ENCODE results near the gene KDSR. TPM values are rescaled to one million over a fixed set of nuclear protein-coding genes. Genes with fewer than 3 reads are reported as not detected.

The KDSR gene, protein sequence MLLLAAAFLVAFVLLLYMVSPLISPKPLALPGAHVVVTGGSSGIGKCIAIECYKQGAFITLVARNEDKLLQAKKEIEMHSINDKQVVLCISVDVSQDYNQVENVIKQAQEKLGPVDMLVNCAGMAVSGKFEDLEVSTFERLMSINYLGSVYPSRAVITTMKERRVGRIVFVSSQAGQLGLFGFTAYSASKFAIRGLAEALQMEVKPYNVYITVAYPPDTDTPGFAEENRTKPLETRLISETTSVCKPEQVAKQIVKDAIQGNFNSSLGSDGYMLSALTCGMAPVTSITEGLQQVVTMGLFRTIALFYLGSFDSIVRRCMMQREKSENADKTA
- total RNA-seq = 46.3 and 53.0 TPM in 2 replicates

DNA sequence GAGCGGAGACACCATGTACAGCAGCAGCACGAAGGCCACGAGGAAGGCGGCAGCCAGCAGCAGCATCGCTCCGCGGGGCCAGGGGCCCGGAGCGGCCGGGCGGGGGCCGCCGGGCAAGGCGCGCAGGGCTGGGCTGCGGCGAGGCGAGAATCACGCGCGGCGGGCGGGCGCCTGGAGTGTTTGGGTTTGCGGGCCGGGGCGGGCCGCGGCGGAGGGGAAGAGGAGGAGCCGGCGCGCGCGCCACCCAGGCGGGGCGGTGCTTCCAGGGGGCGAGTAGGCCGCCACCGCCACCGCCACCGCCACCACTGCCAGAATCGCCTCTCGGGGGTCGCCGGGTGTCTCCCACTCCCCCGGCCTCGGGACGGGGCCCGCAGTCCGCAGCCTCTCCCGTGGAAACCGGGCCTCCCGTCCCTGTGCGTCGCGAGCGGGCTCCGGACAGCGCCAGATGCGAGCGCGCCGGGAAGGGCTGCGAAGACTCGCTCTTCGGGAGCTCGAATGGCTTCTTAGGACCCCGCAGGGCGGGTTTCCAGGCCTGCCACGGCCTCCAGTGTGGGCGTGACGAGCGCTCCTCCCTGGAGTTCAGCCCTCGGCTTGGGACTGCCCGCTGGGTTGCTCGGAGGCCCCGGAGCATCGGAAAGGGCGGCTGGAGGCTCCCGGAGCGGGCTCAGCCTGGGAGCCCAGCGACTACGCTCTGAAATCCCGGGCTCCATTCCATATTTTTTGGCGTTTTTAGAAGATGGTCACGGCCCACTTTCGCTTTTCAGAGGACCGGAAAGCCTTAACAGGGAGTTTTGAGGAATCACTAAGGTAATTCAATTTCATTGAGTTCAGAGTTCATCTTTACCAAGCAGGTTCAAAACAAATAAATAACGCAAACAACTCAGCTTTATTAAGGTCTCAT is at the start of gene KDSR:
KDSR (minus strand) TSS at position 154 of the 901 bp plus-strand sequence; CDS start at position 66, 88 bp downstream.
- TF ChIP-seq, protein P1, sequence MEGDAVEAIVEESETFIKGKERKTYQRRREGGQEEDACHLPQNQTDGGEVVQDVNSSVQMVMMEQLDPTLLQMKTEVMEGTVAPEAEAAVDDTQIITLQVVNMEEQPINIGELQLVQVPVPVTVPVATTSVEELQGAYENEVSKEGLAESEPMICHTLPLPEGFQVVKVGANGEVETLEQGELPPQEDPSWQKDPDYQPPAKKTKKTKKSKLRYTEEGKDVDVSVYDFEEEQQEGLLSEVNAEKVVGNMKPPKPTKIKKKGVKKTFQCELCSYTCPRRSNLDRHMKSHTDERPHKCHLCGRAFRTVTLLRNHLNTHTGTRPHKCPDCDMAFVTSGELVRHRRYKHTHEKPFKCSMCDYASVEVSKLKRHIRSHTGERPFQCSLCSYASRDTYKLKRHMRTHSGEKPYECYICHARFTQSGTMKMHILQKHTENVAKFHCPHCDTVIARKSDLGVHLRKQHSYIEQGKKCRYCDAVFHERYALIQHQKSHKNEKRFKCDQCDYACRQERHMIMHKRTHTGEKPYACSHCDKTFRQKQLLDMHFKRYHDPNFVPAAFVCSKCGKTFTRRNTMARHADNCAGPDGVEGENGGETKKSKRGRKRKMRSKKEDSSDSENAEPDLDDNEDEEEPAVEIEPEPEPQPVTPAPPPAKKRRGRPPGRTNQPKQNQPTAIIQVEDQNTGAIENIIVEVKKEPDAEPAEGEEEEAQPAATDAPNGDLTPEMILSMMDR (IDR thresholded peaks at IDR 0.05; ENCODE audit: extremely low read depth, low read depth, low read length) = no peak

DNA sequence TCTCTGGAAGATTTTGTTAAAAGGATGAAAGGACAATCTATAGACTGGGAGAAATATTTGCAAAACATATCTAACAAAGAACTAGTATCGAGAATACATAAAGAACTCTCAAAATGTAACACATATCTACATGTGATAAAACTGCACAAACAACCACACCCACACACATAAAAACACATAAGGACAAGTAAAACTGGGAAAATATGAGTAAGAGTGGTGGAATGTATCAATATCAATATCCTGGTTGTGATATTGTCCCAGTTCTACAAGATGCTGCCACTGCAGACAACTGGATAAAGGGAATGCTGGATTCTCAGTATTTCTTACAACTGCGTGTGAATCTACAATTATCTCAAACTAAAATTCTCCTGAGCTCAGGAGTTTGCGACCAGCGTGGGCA is 45.9 kb upstream of the KDSR start:
- Histone ChIP-seq H3K4me2 (ENCODE audit: insufficient read depth, low read length) (no peak overlapping the region), H3K9me3 (ENCODE audit: low read depth, low read length) (no peaks in the 10 kb centered on the region), H2AFZ (ENCODE audit: low read length) (no peak overlapping the region), H3K27me3 (ENCODE audit: insufficient read depth, low read length) (no peaks in the 10 kb centered on the region), H4K20me1 (ENCODE audit: insufficient read depth, low read length) (peaks cover 33% of the 10 kb centered on the region), H3K79me2 (ENCODE audit: insufficient read depth, low read length) (peaks cover 81% of the 10 kb centered on the region), H3K4me1 (ENCODE audit: insufficient read depth, low read length) (peaks cover 8% of the 10 kb centered on the region), H3K27ac (ENCODE audit: low read depth, low read length) (no peak overlapping the region), H3K36me3 (ENCODE audit: insufficient read depth, low read length) (peaks cover 47% of the 10 kb centered on the region), H3K4me3 (ENCODE audit: insufficient read depth, low read length) (no peak overlapping the region)
- DNase-seq (ENCODE audit: insufficient read length, low spot score, missing footprints) = no peak
- TF ChIP-seq, protein P1 (IDR thresholded peaks at IDR 0.05; ENCODE audit: extremely low read depth, low read depth, low read length) = no peak

More for the DNA sequence above, at the start of gene KDSR:
- H2AFZ ChIP-seq (ENCODE audit: low read length) = peak within 1 kb of the TSS; percentile 99
- H3K27ac ChIP-seq (ENCODE audit: low read depth, low read length) = peak within 1 kb of the TSS; percentile 87
- peaks cover 43% of the 10 kb centered on the region for H3K79me2 ChIP-seq (ENCODE audit: insufficient read depth, low read length)
- H3K9me3 ChIP-seq (ENCODE audit: low read depth, low read length) = no peaks in the 10 kb centered on the region
- H3K4me1 ChIP-seq (ENCODE audit: insufficient read depth, low read length) = peaks cover 21% of the 10 kb centered on the region
- H3K27me3 ChIP-seq (ENCODE audit: insufficient read depth, low read length) = no peaks in the 10 kb centered on the region
- peak within 1 kb of the TSS; percentile 97 for H3K4me3 ChIP-seq (ENCODE audit: insufficient read depth, low read length)
- H3K4me2 ChIP-seq (ENCODE audit: insufficient read depth, low read length) = peak within 1 kb of the TSS; percentile 91
- peak; percentile 99 for DNase-seq (ENCODE audit: insufficient read length, low spot score, missing footprints)
- peaks cover 12% of the 10 kb centered on the region for H4K20me1 ChIP-seq (ENCODE audit: insufficient read depth, low read length)
- peaks cover 6% of the 10 kb centered on the region for H3K36me3 ChIP-seq (ENCODE audit: insufficient read depth, low read length)

DNA sequence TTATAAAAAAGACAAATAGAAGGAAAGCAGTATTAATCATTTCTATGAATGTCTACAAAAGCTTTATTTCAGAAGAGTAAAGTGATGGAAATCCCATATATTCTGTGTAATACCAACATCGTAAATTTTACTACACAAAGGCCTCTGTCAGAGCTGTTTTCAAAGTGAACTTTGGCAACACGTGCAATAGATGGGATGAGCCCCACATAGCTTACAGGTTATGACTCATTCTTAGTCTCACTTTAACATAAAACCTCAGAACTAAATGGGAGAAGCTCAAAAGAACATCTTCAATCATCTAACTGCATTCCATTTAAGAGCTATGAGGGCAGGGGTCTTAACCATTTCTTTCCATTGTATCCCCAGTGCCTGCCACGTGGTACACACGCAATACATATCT is 43.8 kb upstream of the KDSR start:
- H3K27ac ChIP-seq (ENCODE audit: low read depth, low read length) = peak overlapping the region; percentile 25
- peaks cover 79% of the 10 kb centered on the region for H3K79me2 ChIP-seq (ENCODE audit: insufficient read depth, low read length)
- no peak for DNase-seq (ENCODE audit: insufficient read length, low spot score, missing footprints)
- peaks cover 8% of the 10 kb centered on the region for H3K4me1 ChIP-seq (ENCODE audit: insufficient read depth, low read length)
- no peak overlapping the region for H2AFZ ChIP-seq (ENCODE audit: low read length)
- no peaks in the 10 kb centered on the region for H3K9me3 ChIP-seq (ENCODE audit: low read depth, low read length)
- H3K27me3 ChIP-seq (ENCODE audit: insufficient read depth, low read length) = no peaks in the 10 kb centered on the region
- TF ChIP-seq, protein P1 (IDR thresholded peaks at IDR 0.05; ENCODE audit: extremely low read depth, low read depth, low read length) = no peak
- peak overlapping the region; percentile 3 for H3K4me2 ChIP-seq (ENCODE audit: insufficient read depth, low read length)
- peaks cover 14% of the 10 kb centered on the region for H4K20me1 ChIP-seq (ENCODE audit: insufficient read depth, low read length)
- no peak overlapping the region for H3K4me3 ChIP-seq (ENCODE audit: insufficient read depth, low read length)
- H3K36me3 ChIP-seq (ENCODE audit: insufficient read depth, low read length) = peaks cover 41% of the 10 kb centered on the region

DNA sequence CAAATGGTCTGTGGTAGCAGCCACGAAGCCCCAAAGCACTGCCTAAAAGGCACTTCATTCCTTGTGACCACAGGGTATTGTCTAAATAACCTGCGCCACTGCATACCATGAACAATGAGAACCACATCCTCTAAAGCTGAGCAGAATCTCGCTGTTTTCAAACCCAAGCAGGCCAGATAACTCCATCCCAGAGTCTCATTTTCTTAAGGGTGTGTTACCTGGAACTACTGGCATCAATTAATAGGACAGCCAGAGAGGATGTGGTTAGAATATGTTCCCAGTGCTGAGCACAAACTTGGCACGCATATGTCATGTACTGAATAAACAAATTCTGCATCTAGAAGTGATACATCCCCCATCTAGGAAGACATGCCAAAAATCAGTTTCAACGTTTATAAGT is 42.3 kb upstream of the KDSR start:
- Histone ChIP-seq H3K9me3 (ENCODE audit: low read depth, low read length) (no peaks in the 10 kb centered on the region), H4K20me1 (ENCODE audit: insufficient read depth, low read length) (peaks cover 10% of the 10 kb centered on the region), H3K36me3 (ENCODE audit: insufficient read depth, low read length) (peaks cover 38% of the 10 kb centered on the region)

More for the DNA sequence above, 42.3 kb upstream of the KDSR start:
- TF ChIP-seq, protein P1 (IDR thresholded peaks at IDR 0.05; ENCODE audit: extremely low read depth, low read depth, low read length) = no peak
- Histone ChIP-seq H3K4me1 (ENCODE audit: insufficient read depth, low read length) (peaks cover 8% of the 10 kb centered on the region), H3K27ac (ENCODE audit: low read depth, low read length) (peak overlapping the region; percentile 49), H3K27me3 (ENCODE audit: insufficient read depth, low read length) (no peaks in the 10 kb centered on the region), H3K79me2 (ENCODE audit: insufficient read depth, low read length) (peaks cover 66% of the 10 kb centered on the region), H3K4me3 (ENCODE audit: insufficient read depth, low read length) (no peak overlapping the region), H2AFZ (ENCODE audit: low read length) (no peak overlapping the region), H3K4me2 (ENCODE audit: insufficient read depth, low read length) (no peak overlapping the region)
- no peak for DNase-seq (ENCODE audit: insufficient read length, low spot score, missing footprints)

Data from osteoblast (primary cell).